ENCODE results near the gene HES4. TPM values are rescaled to one million over a fixed set of nuclear protein-coding genes. Genes with fewer than 3 reads are reported as not detected.

The HES4 gene
- total and polyA plus RNA-seq, 2 of the 13 experiments (the other 11 are each of a cell fraction or from before 2014, with no cell fraction given) = 8.8 to 10.6 TPM

DNA sequence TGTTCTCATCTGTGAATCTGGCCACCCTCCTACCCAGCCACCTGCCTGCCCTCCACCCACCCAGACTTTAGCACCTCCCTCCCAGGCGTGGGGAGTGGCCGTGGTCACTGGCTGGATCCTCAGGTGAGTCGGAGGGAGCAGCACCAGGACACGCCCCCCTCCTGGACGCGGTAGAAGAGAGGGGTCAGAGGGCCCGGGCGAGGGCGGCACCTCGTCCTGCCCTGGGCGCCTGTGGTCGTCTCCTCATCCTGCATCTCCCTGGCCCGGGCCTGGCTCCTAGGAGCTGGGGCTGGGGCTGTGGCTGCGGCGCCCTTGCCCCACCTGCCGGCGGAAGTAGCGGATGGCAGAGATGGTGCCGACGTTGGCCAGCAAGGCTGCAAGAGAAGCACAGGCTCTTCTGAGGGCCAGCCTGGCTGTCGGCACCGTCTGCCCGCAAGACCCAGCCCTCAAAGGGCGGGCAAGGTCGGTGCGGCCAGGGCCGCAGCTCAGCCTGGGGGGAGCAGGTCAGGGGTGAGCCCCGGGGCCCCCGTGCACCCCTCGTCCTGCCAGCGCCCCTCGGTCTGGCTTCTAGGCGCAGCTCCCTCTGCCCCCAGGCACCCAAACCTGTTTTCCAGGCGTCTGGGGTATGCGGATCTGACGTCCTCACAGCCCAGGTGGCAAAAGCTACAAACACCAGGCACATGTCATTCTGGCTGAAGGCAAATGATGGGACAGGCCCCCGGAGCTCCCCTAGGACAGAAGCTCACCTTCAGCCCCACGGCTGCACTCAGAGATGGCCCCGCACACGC lies 23.8 kb downstream of the HES4 start (continued):
- no peak for TF ChIP-seq ZNF136 (CRISPR knock-in tag; IDR thresholded peaks at IDR 0.05; ENCODE audit: low read depth)
- no peak for TF ChIP-seq ZFP36L1 (CRISPR knock-in tag; IDR thresholded peaks at IDR 0.05)
- TF ChIP-seq ZNF121 (CRISPR knock-in tag; IDR thresholded peaks at IDR 0.05) = no peak
- no peak for TF ChIP-seq TBP (CRISPR knock-in tag; IDR thresholded peaks at IDR 0.05)
- no peak for TF ChIP-seq RARG (CRISPR knock-in tag; IDR thresholded peaks at IDR 0.05; ENCODE audit: low read depth)
- TF ChIP-seq, protein P1, sequence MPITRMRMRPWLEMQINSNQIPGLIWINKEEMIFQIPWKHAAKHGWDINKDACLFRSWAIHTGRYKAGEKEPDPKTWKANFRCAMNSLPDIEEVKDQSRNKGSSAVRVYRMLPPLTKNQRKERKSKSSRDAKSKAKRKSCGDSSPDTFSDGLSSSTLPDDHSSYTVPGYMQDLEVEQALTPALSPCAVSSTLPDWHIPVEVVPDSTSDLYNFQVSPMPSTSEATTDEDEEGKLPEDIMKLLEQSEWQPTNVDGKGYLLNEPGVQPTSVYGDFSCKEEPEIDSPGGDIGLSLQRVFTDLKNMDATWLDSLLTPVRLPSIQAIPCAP (CRISPR knock-in tag; IDR thresholded peaks at IDR 0.05; ENCODE audit: low read depth) = no peak
- no peak for TF ChIP-seq KLF12 (CRISPR knock-in tag; IDR thresholded peaks at IDR 0.05; ENCODE audit: borderline replicate concordance)
- TF ChIP-seq ZBTB20 (CRISPR knock-in tag; IDR thresholded peaks at IDR 0.05; ENCODE audit: borderline replicate concordance, low read depth) = no peak
- TF ChIP-seq ZNF343 (CRISPR knock-in tag; IDR thresholded peaks at IDR 0.05) = no peak
- no peak for TF ChIP-seq NFRKB (IDR thresholded peaks at IDR 0.05)
- TF ChIP-seq, protein P2, sequence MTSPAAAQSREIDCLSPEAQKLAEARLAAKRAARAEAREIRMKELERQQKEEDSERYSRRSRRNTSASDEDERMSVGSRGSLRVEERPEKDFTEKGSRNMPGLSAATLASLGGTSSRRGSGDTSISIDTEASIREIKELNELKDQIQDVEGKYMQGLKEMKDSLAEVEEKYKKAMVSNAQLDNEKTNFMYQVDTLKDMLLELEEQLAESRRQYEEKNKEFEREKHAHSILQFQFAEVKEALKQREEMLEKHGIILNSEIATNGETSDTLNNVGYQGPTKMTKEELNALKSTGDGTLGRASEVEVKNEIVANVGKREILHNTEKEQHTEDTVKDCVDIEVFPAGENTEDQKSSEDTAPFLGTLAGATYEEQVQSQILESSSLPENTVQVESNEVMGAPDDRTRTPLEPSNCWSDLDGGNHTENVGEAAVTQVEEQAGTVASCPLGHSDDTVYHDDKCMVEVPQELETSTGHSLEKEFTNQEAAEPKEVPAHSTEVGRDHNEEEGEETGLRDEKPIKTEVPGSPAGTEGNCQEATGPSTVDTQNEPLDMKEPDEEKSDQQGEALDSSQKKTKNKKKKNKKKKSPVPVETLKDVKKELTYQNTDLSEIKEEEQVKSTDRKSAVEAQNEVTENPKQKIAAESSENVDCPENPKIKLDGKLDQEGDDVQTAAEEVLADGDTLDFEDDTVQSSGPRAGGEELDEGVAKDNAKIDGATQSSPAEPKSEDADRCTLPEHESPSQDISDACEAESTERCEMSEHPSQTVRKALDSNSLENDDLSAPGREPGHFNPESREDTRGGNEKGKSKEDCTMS (CRISPR knock-in tag; conservative IDR thresholded peaks at IDR 0.05) = no peak
- TF ChIP-seq HMGA1 (CRISPR knock-in tag; conservative IDR thresholded peaks at IDR 0.05) = no peak
- peak; percentile 33; the same call in 1 of the 2 replicates for TF ChIP-seq HIVEP1 (CRISPR knock-in tag; IDR thresholded peaks at IDR 0.05)
- TF ChIP-seq HOXA3 (CRISPR knock-in tag; IDR thresholded peaks at IDR 0.05) = 0 out of 2 replicates have a peak, but pooled peaks have one; percentile 29
- no peak for TF ChIP-seq U2AF2 (IDR thresholded peaks at IDR 0.05; ENCODE audit: low read depth, low read length)
- TF ChIP-seq KDM6A (CRISPR knock-in tag; IDR thresholded peaks at IDR 0.05; ENCODE audit: low read depth) = no peak
- 0 out of 2 replicates have a peak, but pooled peaks have one; percentile 32 for TF ChIP-seq ZNF543 (CRISPR knock-in tag; IDR thresholded peaks at IDR 0.05)
- no peak; the same call in 1 of the 2 replicates for TF ChIP-seq SMC3 (IDR thresholded peaks at IDR 0.05; ENCODE audit: low read length)
- TF ChIP-seq LCORL (IDR thresholded peaks at IDR 0.05) = no peak
- peak; percentile 66 for TF ChIP-seq LCORL (CRISPR knock-in tag; IDR thresholded peaks at IDR 0.05)
- TF ChIP-seq KDM4B (CRISPR knock-in tag; IDR thresholded peaks at IDR 0.05) = no peak
- TF ChIP-seq ZNF331 (CRISPR knock-in tag; IDR thresholded peaks at IDR 0.05) = no peak
- TF ChIP-seq, protein P3, sequence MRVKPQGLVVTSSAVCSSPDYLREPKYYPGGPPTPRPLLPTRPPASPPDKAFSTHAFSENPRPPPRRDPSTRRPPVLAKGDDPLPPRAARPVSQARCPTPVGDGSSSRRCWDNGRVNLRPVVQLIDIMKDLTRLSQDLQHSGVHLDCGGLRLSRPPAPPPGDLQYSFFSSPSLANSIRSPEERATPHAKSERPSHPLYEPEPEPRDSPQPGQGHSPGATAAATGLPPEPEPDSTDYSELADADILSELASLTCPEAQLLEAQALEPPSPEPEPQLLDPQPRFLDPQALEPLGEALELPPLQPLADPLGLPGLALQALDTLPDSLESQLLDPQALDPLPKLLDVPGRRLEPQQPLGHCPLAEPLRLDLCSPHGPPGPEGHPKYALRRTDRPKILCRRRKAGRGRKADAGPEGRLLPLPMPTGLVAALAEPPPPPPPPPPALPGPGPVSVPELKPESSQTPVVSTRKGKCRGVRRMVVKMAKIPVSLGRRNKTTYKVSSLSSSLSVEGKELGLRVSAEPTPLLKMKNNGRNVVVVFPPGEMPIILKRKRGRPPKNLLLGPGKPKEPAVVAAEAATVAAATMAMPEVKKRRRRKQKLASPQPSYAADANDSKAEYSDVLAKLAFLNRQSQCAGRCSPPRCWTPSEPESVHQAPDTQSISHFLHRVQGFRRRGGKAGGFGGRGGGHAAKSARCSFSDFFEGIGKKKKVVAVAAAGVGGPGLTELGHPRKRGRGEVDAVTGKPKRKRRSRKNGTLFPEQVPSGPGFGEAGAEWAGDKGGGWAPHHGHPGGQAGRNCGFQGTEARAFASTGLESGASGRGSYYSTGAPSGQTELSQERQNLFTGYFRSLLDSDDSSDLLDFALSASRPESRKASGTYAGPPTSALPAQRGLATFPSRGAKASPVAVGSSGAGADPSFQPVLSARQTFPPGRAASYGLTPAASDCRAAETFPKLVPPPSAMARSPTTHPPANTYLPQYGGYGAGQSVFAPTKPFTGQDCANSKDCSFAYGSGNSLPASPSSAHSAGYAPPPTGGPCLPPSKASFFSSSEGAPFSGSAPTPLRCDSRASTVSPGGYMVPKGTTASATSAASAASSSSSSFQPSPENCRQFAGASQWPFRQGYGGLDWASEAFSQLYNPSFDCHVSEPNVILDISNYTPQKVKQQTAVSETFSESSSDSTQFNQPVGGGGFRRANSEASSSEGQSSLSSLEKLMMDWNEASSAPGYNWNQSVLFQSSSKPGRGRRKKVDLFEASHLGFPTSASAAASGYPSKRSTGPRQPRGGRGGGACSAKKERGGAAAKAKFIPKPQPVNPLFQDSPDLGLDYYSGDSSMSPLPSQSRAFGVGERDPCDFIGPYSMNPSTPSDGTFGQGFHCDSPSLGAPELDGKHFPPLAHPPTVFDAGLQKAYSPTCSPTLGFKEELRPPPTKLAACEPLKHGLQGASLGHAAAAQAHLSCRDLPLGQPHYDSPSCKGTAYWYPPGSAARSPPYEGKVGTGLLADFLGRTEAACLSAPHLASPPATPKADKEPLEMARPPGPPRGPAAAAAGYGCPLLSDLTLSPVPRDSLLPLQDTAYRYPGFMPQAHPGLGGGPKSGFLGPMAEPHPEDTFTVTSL (CRISPR knock-in tag; IDR thresholded peaks at IDR 0.05; ENCODE audit: borderline replicate concordance) = no peak
- no peak for TF ChIP-seq NFKBIZ (CRISPR knock-in tag; IDR thresholded peaks at IDR 0.05)

Data from HepG2 (cell line).